GM19240 (cell line): ENCODE measurements around the gene KRT222.

ENCODE experiments used
- DNase-seq: peaks from one replicate; pipeline ENCODE4 v3.0.0; 2011; ENCODE audit warnings: low spot score; ENCODE audit not compliant: insufficient read length

Gene KRT222

DNA sequence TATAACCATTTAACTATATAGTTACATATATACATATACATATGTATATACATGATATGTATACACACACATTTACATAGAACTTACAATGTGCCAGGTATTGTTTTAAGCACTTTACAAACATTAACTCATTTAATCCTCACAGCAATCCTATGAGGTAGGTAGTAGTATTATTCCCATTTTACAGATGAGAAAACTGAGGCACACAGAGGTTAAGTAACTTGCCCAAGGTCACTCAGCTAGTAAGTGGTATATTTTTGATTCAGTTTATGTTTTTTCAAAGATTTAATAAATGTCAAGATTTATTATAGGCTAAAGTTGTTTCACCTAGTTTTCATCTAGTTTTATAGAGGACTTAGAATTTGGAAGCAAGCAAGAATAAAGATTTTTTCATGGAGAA lies 6.6 kb downstream of the KRT222 start:
- DNase-seq, result no peak

DNA sequence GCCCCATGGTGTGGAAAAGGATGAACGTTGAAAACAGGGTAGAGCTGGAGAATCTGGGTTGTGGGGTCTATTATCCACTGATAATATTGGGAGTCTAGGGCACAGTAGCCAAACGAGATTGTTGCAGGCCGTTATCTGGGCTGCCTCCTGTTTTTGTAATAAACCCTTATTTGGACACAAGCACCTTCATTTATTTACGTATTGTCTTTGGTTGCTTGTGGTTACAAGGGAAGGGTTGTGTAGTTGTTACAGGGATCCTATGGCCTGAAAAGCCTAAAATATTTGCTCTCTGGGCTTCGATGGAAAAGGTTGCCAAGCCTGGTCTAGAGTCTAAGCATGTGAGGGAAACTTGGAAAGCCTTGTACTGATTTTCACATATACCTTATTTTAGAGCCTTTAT lies 13.0 kb downstream of the KRT222 start:
- DNase-seq, result no peak

DNA sequence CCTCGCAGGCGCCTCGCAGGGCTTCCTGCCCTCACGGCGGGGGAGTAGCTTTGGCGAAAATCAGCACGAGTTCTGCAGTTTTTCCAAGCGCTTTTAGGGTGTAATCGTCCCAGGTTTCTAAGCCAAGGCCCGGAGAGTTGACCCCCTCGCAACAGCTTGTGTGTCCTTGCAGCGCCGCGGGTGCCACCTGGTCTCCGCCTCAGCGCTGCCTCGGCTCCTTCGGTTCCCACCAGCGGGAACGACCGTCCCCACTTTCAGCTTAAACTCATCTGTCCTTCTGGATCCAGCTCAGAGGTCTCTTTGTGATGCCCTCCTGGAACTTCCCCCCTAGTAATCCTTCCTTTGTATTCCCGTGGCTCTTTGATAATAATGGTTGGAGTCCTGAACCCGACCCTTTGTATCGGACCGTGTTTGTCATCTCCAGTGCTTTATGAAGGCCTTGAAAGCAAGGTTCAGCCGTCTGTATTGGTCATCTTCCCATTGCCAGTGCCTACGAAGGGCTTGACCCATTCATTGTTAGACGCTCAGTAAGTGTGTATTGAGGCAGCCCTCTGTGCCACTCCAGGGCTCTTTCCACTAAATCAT lies 16.5 kb downstream of the KRT222 start:
- DNase-seq, result no peak

DNA sequence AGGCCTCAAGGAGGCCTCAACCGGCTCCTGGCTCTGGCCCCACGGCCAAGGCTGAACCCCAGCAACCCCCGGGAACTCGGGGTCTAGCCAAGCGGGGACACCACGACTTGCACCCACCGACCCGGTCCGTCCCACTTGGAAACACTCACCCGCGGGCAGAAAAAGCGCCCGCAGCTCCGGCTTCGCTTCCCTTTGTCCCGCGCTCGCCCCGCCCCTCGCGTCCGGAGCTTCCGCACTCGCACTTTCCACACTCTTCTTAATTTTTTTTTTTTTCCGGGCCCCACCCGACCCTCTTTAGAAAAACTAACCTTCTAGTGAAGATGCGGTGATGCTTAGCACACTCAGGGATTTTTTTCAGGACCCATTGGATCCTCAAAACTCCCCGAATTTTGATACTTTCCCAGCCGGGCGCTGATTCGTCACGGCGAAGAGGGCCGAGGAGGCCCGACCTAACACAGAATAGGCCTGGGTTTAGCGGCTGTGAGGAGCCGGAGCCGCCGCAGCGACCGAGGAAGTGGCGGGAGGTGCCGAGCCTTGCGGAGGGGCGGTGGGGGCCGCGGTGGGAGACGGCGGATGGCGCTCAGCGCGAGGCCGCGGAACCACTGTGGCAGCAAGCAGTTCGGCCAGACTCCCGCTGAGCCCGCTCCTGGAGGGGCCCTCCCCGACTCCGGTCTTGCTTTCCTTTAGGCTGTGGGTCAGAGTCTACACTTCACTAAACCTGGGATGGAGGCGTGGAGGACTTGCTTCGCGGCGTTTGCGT lies 17.2 kb downstream of the KRT222 start, which contains the start of gene SMARCE1:
Gene SMARCE1 (minus strand): TSS at position 195 of the 760 bp plus-strand sequence. CDS start 2,016 bp downstream, outside the sequence.
- peak; percentile 19 for DNase-seq

DNA sequence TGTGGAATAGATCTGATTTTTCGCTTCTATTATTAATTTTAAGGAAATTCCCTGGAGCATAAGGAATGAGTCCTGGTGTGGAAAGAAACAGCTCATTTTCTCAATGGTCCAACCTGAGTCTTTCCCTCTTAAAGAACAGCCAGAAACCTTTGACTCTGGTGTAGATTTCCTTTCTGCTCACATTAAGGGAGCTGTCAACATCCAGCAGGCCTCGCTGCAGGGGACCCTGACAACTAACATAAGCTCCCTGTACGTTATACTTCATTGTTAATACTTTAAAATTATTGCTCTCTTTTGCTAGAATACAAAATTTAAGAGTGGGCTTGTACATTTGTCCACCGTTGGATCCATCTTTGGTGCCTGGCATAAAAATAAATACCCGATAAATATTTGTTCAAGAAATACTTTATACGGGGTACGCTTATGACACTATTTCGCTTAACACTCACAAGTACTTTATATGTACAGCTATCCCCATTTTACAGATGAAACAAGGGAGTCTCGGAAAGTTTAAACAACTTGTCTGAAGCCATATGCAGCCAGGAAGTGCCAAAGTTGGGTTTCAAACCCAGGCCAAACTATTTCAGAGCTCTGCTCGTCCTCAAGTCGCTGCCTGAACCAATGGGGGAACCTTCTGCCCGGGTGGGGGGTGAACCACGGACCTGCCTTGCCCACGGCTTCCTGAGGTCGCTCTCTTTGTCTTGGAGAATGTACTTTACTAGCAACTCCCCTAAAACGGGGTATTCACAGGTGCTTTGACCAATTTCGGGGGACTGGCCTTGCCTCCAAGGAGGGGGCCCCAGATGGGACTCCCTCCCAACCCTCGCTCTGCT lies 18.0 kb downstream of the KRT222 start:
- DNase-seq, result peak; percentile 8

DNA sequence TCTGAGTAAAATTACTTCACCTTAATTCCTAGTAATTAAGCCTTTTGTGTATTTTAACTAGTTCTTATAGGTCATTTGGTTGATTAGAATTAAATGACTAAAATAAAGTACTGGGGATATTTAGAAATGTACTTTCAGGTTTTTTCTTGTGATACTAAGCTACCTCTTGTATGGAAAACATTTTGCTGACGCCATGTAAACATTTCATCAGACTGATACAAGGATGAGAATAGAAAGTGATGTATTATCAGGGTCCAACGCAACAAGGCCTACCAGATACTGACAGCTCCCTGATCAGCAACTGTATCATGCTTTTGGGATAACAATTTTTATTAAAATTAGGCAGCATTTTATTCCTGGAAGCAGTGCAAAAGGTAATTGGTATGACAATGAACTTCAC lies 19.0 kb downstream of the KRT222 start:
- DNase-seq, result no peak

DNA sequence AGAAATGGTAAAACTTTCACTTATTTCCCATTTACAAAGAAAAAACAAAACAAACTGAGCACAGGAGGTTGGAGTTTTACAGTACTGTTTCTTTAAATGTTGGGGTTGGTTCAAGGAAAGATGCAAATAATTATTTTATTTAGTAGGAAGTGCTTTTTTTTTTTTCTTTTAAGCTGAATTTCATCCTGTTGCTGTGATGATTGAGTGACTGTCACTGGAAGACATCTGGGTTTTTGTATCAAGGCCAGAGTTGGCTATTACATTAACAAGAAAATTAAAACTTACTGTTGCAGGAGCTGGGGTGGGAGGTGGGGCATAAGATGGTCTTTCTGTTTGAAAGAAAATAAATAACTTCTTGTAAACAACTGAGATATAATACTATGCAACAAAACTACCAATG lies 19.7 kb downstream of the KRT222 start:
- no peak for DNase-seq

DNA sequence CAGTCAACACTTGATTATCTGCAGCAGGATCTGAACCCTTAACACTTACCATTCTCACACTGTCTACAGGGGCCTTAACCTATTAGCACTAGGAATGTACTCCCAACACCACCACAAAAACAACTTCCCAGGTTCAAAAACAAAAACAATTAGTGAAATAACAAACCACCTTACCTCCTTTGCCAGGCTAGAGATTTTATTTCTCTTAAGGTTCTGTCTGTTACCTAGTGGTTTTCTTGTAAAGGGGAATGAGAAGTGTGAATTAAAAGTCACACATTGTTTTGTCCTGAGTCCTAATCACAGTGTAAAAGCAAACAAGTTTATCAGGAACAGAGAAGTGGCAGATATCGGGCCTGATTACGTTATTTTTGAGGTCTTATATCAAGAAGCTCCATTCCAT lies 27.0 kb downstream of the KRT222 start:
- no peak for DNase-seq

DNA sequence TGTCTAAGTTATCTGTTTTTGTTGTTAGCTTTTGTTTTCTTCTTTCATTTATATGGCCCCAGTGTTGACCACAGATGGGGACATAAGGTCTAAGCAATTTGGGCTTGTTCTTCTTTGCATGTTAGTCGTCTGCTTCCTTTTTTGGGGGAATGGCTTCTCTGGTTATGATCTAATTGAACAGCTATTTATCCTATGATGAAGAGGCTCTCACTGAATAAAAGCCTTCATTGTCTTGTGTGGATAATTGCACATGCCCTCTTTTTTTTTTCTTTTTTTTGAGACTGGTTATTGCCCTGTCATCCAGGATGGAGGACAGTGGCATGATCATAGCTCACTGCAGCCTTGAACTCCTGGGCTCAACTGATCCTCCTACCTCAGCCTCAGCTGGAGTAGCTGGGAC lies 31.1 kb downstream of the KRT222 start:
- no peak for DNase-seq

DNA sequence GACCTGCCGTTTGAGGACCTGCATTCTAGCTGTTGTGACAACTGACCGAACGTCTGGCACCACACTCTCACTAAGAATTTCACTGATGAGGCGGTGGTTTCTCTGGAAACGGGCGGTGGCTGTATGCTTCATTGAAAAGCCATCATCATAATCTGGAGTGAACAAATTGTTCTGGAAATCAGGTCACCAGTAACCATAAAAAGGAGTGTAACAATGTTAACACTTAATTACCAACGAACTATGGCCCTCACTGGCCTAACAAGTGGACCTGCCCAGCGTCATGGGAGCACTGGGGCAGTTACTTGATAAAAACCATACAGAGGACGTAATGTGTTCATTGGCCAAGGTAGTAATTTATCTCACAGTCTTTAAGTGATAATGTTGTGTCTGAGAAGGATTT lies 32.8 kb downstream of the KRT222 start:
- DNase-seq, result no peak

DNA sequence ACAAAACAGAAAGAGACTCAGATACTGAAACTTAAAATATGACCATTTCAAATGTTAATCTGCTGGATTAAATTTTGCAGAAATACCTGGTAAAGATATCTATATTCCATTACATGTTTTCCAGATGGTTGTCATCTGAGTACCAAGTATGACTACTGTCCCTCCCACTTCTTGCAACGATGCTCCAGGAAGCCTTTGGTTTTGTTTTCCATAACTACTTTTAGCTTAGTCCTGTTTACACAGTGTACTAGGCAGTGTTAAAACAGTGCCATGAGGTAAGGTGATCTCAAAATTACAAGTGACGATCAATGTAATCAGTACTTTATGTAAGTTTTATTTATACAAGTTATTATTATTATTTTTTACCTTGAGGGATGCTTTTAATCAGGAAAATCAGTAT lies 35.1 kb downstream of the KRT222 start:
- no peak for DNase-seq

DNA sequence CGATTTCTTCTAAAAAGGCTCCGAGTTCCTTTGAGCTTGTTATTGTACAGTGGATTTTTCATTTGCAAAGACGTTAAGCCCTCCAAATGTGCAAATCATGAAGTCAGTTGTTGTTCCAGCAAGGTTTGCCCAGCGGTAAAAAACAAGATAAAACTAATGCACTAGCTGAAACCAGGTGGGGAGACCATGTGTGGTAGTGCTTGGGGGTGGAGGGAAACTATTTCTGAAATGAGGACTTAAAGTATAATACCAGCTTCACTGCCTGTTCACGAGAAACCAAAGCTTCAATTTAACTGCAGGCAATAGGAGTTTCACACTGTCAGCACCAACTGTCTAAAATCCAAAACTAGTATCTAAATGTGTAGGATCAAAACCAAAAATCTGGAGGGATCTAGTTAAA lies 39.7 kb downstream of the KRT222 start:
- no peak for DNase-seq

DNA sequence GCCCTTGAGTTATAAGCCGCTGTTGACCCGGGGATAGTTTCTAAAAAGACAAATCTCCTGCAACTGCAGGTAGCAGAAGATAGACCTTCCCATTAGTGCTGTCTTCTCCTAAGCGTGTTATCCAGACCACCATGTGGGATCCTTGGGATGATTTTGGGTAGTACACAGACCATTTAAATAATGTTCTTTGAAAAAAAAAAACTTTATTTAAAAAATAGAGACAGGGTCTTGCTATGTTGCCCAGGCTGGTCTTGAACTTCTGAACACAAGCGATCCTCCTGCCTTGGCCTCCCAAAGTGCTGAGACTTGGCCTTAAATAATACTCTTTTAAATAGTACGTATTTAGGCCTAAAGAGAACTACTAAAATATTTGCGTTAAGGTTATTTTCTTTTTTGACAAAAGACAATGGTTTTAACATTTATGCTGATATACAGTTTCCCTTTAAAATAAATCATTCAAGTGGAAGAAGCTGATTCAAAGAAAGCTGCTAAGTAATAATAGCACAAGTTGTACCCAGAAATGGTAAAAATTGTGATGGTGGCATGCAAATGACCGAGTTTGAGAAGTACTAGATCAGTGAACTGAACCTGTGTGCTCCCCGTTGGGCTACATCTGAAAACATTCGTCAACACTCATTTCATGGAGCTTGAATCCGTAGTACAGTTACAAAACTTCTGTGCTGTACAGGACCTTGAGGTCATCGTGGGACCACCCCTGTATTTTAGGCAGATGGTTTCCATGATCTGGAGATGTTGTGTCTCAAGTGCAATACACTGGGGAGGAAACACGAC lies 41.4 kb downstream of the KRT222 start:
- no peak for DNase-seq

DNA sequence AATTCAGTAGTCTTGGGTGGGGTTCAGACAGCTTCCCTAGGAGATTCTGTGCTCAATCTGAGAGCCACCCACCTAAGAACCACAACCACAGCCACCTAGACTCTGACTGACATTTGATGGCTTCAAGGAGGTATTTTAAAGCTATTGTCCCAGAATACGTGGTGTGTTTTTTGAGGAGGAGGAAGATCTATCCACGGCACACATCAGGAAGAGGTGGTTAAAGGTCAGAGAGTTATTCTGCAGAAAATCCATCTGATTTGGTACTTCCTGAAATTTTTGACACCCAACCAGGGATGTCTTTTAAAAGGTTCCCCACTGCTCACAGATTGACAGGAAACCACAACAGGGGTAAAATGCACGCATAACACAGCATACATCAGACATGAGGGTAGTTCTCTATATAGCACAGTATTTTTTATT lies 42.5 kb downstream of the KRT222 start:
- DNase-seq, result no peak

DNA sequence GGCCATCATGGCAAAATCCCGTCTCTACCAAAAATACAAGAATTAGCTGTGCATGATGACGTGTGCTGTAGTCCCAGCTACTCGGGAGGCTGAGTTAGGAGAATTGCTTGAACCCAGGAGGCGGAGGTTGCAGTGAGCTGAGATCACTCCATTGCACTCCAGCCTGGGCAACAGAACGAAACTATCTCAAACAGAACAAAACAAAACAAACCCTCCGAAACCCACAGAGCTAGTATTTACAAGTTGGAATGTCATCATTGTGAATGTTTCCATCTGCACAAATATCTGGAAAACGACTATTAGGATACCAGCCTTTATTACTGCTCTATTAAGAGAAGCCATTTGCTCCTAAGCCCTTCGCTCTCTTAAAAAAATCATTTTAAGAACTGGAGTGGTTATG lies 43.4 kb downstream of the KRT222 start:
- no peak for DNase-seq

DNA sequence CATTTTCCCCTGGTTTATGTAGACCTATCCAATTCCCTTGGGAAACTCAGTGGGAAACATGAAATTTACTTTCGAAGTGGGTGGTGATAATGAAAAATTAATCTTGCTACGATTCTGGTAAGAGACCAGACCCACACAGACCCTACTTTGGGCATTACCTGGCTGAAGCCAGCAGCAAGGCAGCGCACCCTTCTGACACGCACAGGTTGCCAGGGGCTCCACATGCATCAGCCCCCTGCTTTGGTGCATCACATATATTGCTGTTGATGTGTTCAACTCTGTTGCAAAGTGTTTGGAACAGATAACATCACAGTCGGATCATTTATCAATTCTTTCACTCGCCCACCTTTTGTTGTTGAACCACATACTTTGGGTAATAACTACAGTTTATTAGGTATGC lies 44.0 kb downstream of the KRT222 start:
- DNase-seq, result no peak

DNA sequence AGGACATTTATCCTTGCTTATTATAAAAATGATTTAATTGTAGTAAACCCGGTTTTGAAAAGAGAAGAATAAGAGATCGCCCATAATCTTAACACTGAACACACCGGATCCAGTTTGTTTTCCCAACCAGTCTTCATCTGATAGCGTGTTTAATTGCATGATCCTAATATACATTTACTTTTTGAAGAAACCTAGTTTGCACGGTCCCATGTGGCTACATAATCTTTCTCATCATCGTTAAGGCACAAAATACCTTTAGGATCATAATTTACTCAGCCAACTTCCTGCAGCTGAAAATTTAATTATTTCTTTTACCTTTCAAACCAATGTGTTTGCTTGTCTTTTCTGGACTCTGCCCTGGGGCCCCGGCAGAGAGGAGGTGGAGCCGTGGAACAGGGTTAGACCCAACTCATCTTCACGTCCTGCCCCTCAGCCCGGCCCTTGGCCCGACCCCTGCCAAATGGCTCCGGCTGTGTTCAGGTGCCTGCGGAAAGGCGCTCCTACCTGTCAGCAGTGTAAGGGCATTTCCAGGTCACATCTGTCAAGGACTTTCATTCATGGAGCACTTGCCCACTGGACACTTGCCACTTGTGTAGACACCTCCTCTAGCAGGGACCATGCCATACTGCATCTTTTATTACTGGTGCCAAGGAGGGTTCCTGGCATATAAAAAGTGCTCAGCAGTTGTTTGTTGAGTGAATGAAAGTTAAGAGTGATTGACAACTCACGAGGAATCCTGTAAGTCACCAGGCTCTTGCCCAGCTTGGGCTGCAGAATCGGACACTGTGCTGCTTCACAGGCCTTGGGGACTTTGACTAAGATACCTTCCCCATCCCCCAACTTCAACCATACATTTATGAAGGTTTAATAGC lies 46.0 kb downstream of the KRT222 start:
- no peak for DNase-seq

DNA sequence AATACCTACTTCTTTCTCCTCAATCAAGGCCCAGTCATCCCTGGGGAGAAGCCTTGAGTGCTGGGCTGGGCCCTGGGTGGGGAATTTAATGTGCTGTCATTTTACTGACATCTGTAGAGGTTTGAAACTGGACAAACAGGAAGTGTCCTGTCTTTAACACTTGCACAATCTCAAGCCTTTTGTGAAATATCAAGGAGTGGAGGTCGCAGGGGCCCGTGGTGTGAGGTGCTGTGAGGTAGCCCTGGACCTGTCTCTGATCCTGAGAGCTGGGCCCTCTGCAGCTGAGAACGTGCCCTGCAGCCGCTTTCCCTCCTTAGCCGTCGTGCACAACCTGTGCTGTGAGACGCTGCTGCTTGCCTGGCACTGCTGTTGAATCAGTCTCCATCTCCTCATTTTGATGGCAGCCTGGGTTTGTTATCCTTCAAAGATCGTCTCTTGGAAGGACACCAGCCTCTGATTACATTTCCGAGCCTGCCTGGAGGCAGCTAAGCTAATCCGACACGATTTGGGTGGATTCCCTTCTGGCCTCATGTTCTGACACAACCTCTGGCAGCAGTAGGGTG lies 47.2 kb downstream of the KRT222 start:
- DNase-seq, result no peak

DNA sequence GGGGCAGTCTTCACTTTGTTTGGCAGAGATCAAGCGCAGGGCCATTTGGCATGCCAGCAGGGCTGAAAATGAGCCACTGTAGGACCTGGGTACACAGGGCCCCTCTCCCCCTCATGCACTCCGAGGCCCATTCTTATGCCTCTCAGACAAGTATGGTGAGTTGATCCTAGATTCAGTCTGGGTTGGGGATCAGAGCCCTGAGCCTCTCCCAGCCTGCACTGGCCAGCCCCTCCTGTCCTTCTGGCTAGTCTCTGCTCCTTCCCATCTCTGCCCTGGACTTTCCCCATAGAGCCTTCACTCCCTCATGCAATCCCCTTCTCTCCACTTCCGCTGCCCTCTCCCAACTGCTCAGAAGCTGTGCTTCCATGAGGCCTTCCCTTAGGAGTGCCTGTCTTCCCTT lies 48.4 kb downstream of the KRT222 start:
- DNase-seq, result no peak

DNA sequence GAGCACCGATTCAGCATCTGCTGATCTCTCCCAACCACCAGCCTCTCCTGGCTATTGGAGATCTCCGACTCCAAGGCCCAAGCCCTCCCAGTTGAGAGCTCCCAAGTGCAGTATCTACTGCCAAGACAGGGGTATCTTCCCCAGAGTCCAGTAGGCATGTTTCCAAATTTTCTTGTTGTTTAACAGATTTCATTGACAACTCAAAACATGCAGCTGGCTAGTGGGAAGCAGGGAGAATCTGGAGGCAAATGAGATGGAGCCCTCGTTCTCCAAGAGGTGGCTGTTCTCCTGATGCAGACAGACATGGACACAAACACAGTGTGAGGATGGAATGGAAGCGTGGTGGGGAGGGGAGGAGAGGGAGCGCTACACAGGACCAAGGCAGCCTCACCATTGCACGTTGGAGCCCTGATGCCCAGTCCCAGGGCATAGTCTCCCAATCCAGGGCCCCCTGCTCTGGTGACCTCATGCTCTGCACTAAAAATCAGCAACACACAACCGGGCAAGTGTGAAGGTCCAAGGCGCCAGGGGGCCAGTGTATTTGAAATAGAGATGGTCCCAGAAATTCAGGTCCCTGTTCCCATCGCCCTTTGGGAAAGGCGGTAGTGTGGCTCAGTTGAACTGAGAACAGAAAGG lies 49.0 kb downstream of the KRT222 start:
- DNase-seq, result no peak
